Right renal cortex interstitium (tissue), 3 donors: ENCODE results near the gene A4GNT. TPM values are rescaled to one million over a fixed set of nuclear protein-coding genes. Genes with fewer than 3 reads are reported as not detected.

Source experiments
- DNase-seq, 3 donors: peaks; one replicate each; pipeline ENCODE4 v3.0.0-alpha.2; 2013; ENCODE audit warnings: low read depth in 3 of 3, low spot score in 2 of 3
- polyA plus RNA-seq, 3 donors: library from polyadenylated mRNA; unstranded; fragments of 120-200 nt; gene quantifications; one replicate each; pipeline ENCODE4 v1.2.1, GENCODE V29; 2013; ENCODE audit not compliant: insufficient read length in 3 of 3

The A4GNT gene
- polyA plus RNA-seq, 3 donors = 0.83 to 1.4 (median 0.96) TPM

GRCh38 chr3:138081371-138082084, 50.7 kb downstream of the A4GNT start:
- DNase-seq = no peak

- DNase-seq = no peak
Observed at GRCh38 chr3:138079901-138080300, 52.3 kb downstream of the A4GNT start.

- no peak for DNase-seq
Observed at GRCh38 chr3:138078901-138079344, 53.3 kb downstream of the A4GNT start.

DNA sequence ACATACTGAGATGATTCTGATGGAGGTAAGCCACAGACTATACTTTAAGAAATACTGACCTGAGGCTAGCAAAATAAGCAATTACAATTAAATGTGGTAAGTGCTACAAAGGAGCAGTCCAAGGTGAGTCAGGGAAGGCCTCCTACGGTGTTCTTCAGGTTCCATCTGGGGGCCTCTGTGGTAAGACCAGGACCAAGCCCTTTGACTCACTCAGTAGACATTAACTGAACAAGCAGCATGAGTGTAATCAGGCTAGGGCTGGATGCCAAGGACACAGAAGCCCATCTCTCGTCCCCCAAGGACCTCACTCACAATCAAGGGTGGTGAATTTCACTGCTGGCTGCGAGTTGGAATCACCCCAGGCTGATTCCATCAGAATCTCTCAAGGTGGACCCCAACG, 54.1 kb downstream of the A4GNT start:
- no peak for DNase-seq

Other genes starting within 250 kb of the A4GNT start
- under 1 TPM; 0.71 to 0.79 (median 0.78) TPM for gene CLDN18, start 122.2 kb downstream of the A4GNT start, polyA plus RNA-seq
- 10 to 100 TPM; 12.7 to 14.9 (median 13.3) TPM for gene DZIP1L, start 16.8 kb downstream of the A4GNT start, polyA plus RNA-seq
- 10 to 100 TPM; 19.9 to 21.8 (median 20.1) TPM for gene DBR1, start 42.5 kb upstream of the A4GNT start, polyA plus RNA-seq
- 10 to 100 TPM; 55.9 to 58.6 (median 57.9) TPM for gene ARMC8, start 54.9 kb upstream of the A4GNT start, polyA plus RNA-seq
- gene NME9, start 197.5 kb upstream of the A4GNT start, polyA plus RNA-seq = 1 to 10 TPM; 2.0 to 2.7 (median 2.4) TPM
- 10 to 100 TPM; 31.3 to 34.6 (median 31.9) TPM for gene MRAS, start 216.2 kb upstream of the A4GNT start, polyA plus RNA-seq